Endothelial cell of umbilical vein (primary cell): ENCODE data around the gene AUTS2.

Experiments used
- EZH2 ChIP-seq: IDR thresholded peaks from 2 replicates; pipeline ENCODE4 v1.6.1; 2012; ENCODE audit warnings: borderline replicate concordance, low read depth, mild to moderate bottlenecking, moderate library complexity, low read length, inconsistent platforms; ENCODE audit not compliant: severe bottlenecking
- FOS ChIP-seq: IDR thresholded peaks from 2 replicates; pipeline ENCODE4 v1.6.1; 2011; ENCODE audit warnings: mild to moderate bottlenecking, low read length, moderate library complexity, borderline replicate concordance; ENCODE audit not compliant: insufficient read depth
- GATA2 ChIP-seq: IDR thresholded peaks from 2 replicates; pipeline ENCODE4 v1.7.0; 2011; ENCODE audit warnings: low read depth, mild to moderate bottlenecking, moderate library complexity, mixed read lengths, low read length; ENCODE audit not compliant: insufficient read length, insufficient read depth
- JUN ChIP-seq: IDR thresholded peaks from 2 replicates; pipeline ENCODE4 v1.6.1; 2011; ENCODE audit warnings: borderline replicate concordance, low read depth; ENCODE audit not compliant: insufficient read length, insufficient read depth
- POLR2A ChIP-seq: IDR thresholded peaks from 2 replicates; pipeline ENCODE4 v1.6.1; 2012; ENCODE audit warnings: low read depth, mild to moderate bottlenecking, control low read depth, low read length
- POLR2AphosphoS5 ChIP-seq: IDR thresholded peaks from 2 replicates; pipeline ENCODE4 v1.6.1; 2012; ENCODE audit warnings: low read depth, mild to moderate bottlenecking, control low read depth, low read length, moderate library complexity; ENCODE audit not compliant: insufficient read depth
- TF ChIP-seq, protein P1 (sequence below), 2 donors: IDR thresholded peaks; 1 replicate in 1 of 2; 2 replicates in 1 of 2; pipeline ENCODE4 v1.5.1; 2011; ENCODE audit warnings: low read length in 2 of 2, mild to moderate bottlenecking in 2 of 2, moderate library complexity in 2 of 2, control low read depth in 1 of 2, inconsistent platforms in 1 of 2, low read depth in 1 of 2; ENCODE audit not compliant: insufficient read depth in 1 of 2; ENCODE audit errors: extremely low read depth in 1 of 2
- TF ChIP-seq, protein P2 (sequence below): IDR thresholded peaks from 2 replicates; pipeline ENCODE4 v1.6.1; 2011; ENCODE audit not compliant: insufficient read depth, insufficient read length

DNA sequence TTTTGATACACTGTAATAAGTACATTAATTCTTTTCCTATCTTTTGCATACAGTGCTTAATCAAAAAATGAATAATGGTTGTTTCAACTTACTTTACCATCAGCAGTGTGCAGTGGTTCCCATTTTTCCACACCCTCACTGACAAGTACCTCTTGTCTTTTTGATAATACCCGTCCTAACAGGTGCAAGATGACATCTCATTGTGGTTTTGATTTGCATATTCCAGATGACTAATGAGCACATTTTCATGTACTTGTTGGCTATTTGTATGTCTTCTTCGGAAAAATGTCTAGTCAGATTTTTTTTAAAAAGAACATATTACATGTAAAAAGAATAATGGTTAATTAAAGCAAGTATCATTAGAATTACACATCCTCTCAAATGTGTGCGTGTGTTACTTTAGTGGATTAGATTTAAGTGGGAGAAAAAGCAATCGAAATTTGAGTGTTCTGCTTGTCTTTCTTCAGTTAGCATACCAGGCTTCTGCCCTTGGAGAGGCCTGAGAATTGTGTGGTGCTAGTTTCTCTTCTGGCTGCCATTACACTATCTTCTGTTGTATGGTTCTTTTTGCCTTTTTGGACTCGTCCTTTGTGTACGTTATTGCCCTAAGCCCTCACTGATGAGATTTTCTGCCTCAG is 291.2 kb downstream of the AUTS2 start:
- TF ChIP-seq POLR2A, result no peak
- TF ChIP-seq, protein P1, sequence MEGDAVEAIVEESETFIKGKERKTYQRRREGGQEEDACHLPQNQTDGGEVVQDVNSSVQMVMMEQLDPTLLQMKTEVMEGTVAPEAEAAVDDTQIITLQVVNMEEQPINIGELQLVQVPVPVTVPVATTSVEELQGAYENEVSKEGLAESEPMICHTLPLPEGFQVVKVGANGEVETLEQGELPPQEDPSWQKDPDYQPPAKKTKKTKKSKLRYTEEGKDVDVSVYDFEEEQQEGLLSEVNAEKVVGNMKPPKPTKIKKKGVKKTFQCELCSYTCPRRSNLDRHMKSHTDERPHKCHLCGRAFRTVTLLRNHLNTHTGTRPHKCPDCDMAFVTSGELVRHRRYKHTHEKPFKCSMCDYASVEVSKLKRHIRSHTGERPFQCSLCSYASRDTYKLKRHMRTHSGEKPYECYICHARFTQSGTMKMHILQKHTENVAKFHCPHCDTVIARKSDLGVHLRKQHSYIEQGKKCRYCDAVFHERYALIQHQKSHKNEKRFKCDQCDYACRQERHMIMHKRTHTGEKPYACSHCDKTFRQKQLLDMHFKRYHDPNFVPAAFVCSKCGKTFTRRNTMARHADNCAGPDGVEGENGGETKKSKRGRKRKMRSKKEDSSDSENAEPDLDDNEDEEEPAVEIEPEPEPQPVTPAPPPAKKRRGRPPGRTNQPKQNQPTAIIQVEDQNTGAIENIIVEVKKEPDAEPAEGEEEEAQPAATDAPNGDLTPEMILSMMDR (IDR thresholded peaks at IDR 0.05; ENCODE audit: extremely low read depth in 1 of 2, insufficient read depth in 1 of 2, low read depth in 1 of 2, low read length in 2 of 2), result no peak
- TF ChIP-seq POLR2AphosphoS5, result no peak
- TF ChIP-seq, protein P2, sequence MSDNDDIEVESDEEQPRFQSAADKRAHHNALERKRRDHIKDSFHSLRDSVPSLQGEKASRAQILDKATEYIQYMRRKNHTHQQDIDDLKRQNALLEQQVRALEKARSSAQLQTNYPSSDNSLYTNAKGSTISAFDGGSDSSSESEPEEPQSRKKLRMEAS, result no peak
- no peak for TF ChIP-seq JUN
- TF ChIP-seq EZH2, result no peak
- TF ChIP-seq GATA2, result no peak
- no peak for TF ChIP-seq FOS
